ENCODE measurements around the gene SYS1.

Gene SYS1

GRCh38 chr20:45362804-45363610, at the start of gene SYS1:
TSS of gene SYS1 (plus strand) at chr20:45363156. CDS start at chr20:45363532, 376 bp downstream.
- peak; percentile 98 for DNase-seq (ENCODE audit: low read depth)

DNA sequence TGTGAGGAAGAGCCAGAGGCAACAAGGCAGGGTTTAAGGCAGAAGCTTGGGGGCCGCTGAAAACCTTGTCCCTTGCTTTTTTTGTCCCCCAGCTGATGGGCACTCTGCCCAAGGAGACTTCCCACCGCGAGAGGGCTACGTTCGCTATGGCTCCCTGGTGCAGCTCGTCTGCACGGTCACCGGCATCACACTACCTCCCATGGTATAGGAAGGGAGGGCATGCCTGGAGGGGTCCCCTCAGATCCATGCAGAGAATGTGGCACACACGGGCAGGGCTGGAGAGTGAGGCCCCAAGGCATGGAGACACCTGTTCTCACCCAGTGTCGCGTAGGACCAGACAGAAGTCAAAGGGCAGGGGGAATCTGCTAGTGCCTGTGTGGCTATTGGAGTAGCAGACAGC, 49.0 kb upstream of the SYS1 start:
- no peak for DNase-seq (ENCODE audit: low read depth)

DNA sequence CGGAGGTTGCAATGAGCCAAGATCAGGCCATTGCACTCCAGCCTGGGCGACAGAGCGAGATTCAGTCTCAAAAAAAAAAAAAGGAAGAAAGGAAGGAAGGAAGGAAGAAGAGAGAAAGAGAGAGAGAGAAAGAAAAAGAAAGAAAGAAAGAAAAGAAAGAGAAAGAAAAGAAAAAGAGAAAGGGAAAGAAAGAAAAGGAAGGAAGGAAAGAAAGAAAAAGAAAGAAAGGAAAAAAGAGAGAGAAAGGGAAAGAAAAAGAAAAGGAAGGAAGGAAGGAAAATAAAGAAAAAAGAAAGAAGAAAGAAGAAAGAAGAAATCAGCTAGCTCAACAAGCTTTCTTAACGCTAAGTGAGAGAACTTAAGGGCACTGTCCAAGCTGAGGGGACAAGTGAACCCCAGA, 47.3 kb upstream of the SYS1 start:
- no peak for DNase-seq (ENCODE audit: low read depth)

- DNase-seq (ENCODE audit: low read depth): no peak
These were observed 46.5 kb upstream of the SYS1 start for GRCh38 chr20:45316150-45317080.

DNA sequence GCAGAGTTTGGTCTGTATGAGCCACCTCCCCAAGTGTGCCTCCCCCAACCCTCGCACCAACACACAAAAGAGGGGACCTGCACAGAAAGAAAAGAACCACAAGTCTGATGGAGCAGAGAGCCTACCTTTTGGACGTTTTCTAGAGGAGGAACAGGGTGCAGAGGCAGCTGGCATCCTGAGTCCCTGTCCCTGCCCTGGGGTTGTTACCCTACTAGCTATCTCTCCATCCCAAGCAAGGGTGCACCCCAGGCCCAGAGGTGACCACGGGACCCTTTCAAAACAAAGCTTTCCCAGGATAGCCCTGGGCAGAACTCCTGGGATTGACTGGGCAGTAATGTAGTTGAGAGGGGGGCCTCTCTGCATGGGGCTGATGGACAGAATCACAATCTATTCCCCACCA, 45.1 kb upstream of the SYS1 start:
- DNase-seq (ENCODE audit: low read depth): no peak

GRCh38 chr20:45318386-45318939, 44.5 kb upstream of the SYS1 start:
- no peak for DNase-seq (ENCODE audit: low read depth)

- DNase-seq (ENCODE audit: low read depth): no peak
These were observed 44.0 kb upstream of the SYS1 start for GRCh38 chr20:45318948-45319347.

DNA sequence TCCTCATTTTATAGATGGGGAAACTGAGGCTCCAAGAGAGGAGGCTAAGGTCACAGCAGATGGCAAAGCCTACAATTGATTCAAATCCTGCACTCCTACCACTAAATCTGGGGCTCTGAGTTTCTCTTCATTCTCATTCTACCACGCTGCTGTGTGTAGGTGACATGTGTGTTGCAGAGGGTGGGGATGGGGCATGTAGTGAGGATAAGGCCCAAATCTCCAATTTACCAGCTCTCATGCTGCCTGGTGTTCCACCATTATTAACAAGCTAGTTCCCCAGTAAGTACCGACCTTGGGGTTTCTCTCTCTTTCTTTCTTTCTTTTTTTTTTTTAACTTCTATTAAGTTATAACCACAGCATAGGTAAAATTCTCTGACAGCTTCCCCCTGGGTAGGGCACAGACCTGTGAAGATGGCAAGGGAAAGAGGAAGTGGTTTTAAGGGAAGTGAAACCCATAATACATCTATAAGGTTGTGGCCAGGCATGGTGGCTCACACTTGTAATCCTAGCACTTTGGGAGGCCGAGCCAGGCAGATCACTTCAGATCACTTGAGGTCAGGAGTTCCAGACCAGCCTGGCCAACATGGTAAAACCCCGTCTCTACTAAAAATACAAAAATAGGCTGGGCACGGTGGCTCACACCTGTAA, 41.9 kb upstream of the SYS1 start:
- DNase-seq (ENCODE audit: low read depth): no peak

GRCh38 chr20:45322952-45323383, 40.0 kb upstream of the SYS1 start:
- DNase-seq (ENCODE audit: low read depth): no peak

DNA sequence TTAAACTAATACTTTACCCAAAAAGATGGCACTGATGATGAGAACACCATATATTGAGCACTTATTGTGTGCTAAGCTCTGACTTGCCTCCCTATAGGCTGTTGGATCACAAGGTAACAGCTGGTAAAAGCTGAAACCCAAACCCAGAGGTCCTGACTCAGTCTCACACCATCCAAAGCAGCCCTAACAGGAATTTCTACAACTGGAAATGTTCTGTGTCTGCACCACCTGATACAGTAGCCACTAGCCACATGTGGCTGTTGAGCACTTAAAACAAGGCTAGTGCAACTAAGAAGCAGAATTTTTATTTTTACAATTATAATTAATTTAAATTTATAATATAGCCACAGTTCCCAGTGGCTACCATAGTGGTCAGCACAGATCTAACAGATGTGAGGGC, 39.2 kb upstream of the SYS1 start:
- no peak for DNase-seq (ENCODE audit: low read depth)

DNA sequence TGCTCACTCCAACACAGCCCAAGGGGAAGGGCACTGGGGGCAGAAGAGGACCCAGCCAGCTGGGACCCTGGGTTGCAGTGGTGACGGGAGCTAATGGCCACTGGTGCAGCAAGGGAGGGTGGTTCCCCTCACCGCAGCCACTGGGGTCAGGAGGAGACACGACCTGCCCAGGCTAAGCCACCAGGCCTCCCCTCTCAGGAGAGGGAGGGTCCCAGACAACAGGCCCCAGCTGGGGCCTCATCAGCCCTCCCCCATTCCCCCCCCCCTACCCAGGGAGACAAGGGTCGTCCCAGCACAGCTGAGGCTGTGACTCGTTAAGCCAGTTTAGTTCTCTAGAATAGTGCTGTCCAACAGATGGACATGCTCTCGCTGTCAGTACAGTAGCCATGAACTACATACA, 37.6 kb upstream of the SYS1 start:
- DNase-seq (ENCODE audit: low read depth): no peak

GRCh38 chr20:45328451-45328850, 34.5 kb upstream of the SYS1 start:
- no peak for DNase-seq (ENCODE audit: low read depth)

DNA sequence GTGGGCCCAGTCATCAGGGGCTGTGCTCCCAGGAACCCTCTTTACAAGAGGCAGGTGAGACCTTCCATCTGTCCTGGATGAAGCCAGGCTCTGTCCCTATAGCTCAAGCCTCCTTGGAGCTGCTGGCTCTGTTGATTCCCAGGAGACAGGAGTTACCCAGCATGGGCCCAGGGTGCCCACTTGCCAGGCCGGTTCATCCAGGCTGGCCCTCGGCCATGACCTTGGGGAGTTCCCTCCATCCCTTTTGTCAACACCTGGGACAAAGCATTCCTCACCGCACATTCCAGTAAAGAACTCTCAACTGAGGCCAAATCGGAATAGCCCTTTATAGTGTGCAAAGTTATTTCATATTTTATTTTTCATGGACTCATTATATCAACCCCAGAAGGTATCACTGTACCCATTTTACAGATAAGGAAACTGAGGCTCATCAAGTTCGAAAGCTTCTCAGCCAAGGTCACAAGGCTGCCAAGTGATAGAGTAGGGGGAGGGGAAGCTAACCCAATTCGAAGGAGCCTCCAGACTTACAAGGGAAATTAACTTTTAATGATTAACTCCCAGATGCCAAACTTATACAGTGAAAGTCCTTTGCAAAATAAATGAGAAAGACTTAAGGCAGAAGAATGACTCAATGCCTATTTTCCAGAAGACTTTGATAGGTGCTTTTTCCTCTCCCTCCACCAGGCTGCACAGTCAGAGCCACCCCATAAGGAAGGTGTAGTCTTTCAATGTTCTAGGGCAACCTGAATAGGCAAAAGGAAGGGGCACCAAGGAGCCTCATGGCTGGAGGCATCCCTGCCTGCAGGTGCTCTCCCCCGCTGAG, 33.2 kb upstream of the SYS1 start:
- DNase-seq (ENCODE audit: low read depth): no peak

DNA sequence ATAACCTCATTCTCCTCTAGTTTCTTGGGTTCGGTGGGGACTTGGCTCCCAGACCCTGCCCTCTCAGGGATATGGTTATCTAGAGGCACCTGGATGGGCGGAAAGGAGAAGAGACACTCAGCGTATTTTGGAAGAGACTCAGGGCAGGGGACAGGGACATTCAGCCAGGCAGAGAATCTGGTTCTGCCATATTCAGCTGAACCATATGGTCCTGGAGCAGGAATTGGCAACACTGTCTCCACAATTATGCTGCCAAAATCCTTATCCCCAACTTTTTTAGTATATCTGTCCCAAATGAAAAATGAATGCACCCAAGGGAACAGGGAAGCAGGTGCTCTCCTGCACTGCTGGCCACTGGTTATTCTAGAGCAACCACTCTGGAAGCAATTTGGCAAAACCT, 32.5 kb upstream of the SYS1 start:
- no peak for DNase-seq (ENCODE audit: low read depth)

DNA sequence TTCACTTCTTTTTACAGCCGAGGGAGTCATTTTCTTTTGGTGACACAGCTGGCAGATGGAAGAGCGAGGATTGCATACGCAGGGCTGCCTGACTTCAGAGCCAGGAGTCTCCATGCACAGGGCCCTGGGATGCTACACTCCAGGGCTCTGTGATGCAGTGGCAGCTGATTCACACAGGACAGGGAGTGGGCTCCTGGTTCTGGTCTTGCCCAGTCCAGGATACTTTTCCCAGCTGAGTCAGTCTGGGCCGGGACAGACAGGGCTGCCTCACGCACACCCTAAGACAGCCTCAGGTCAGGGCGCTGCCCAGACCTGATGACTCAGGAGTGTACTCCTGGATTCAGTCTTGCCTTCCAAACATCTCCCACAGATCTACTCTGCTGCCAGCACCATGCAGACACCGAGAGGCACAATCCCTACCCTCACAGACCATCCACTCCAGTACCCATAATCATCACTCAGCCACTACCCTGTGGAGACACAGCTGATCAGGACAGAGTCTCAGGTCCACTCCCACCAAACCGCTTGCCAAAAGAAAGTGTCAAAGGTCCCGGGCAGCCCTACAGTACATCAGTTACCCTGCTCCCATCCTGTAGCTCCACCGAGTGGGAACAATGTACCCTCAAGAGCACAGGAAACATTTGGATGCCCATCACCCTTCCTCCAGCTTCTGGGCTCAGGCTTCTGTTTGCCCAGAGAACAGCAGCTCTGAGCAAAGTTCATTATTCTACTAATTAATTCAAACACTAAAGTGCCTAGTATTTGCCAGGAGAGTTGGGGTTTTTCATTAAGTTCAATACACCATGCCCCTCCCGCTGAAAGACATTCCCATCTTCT, 26.2 kb upstream of the SYS1 start:
- DNase-seq (ENCODE audit: low read depth): no peak

DNA sequence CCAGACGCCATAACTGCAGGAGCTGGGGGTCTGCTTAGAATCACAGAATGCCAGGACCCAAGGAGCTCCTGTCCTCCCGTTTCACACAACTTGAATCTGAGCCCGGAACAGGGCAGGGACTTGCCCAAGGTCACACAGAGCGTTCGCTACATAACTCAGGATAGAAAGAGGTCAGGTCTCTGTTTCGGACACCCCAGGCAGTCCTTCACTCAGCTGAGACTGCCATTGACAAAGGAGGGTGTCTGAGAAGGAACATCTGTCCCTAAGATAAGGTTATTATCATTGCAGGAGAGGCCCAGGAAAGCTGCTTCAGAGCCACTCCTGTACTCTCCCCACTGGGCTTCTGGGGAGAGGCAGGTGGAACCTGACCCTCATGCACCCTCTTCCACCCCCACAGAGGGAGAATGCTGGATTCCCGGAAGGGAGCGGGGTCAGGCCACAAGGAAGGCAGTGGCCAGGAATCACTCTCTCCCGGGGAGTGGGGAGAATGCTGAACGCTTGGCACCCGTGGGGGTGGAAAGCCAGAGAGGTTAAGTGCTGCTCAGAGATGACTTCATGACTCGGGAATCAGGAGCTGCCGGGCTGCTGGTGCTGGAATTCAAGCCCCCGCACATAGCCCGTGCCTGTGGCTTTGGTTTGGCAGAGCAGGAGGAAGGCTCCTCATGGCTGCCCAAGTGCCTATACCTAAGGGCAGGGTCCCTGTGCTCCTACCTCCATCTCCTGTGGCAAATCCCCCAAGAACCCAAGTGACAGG, 25.4 kb upstream of the SYS1 start:
- DNase-seq (ENCODE audit: low read depth): no peak

GRCh38 chr20:45338121-45339030, 24.6 kb upstream of the SYS1 start:
- no peak for DNase-seq (ENCODE audit: low read depth)

DNA sequence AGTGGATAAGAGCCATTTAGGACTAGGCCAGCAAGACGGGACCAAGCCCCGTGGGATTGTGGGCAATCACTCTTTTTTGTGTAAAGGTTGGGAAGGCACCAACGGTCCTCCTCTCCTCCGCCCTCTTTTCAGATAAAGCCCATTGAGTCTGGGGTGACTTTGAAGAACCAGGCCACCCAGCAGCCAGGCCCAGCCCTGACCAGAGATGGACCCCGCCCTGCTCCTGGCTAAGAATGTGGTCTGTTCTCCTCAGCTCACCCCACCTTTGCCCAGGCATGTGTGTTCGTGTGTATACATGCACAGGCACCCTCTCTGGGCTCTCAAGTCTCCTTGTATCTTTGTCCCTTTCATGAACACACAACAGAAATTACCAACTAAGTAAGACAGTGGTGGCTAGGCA, 23.9 kb upstream of the SYS1 start:
- no peak for DNase-seq (ENCODE audit: low read depth)

DNA sequence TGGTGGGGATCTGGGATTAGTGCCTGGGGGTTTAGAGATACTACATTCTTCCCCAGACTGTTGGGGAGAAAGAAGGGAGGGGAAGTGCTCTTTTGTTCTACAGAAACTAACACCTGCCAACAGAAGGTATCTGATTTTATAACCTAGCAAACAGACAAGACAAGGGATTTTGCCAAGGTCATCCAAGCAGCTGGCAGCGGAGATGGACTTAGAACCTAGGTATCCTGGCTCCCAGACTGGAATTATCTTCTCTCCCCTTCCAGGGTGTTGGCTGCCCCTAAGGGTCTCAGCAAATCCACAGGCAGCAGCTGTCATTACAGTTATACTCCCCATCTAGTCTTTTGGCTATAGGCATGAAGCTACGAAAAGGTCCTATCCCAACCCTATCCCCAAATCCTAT, 23.2 kb upstream of the SYS1 start:
- DNase-seq (ENCODE audit: low read depth): no peak
